ENCODE measurements around the gene OTUD3.

GRCh38 chr1:19850214-19850613 lies 32.0 kb upstream of the OTUD3 start:
- no peak for TF ChIP-seq EZH2phosphoT487 (IDR thresholded peaks at IDR 0.05; ENCODE audit: borderline replicate concordance)
- no peak for TF ChIP-seq CTCF (conservative IDR thresholded peaks at IDR 0.05; ENCODE audit: low read length)

All from Loucy (cell line).